NCI-H2227 treated with DMSO at 0.1 percent for 48 hours (cell line): ENCODE measurements around the gene COL27A1.

Experiments used
- DNase-seq: peaks from one replicate; lab custom pipeline; 2025; lab: John Stamatoyannopoulos, UW

The COL27A1 gene

GRCh38 chr9:114227288-114228015 lies 72.1 kb downstream of the COL27A1 start:
- no peak for DNase-seq

DNA sequence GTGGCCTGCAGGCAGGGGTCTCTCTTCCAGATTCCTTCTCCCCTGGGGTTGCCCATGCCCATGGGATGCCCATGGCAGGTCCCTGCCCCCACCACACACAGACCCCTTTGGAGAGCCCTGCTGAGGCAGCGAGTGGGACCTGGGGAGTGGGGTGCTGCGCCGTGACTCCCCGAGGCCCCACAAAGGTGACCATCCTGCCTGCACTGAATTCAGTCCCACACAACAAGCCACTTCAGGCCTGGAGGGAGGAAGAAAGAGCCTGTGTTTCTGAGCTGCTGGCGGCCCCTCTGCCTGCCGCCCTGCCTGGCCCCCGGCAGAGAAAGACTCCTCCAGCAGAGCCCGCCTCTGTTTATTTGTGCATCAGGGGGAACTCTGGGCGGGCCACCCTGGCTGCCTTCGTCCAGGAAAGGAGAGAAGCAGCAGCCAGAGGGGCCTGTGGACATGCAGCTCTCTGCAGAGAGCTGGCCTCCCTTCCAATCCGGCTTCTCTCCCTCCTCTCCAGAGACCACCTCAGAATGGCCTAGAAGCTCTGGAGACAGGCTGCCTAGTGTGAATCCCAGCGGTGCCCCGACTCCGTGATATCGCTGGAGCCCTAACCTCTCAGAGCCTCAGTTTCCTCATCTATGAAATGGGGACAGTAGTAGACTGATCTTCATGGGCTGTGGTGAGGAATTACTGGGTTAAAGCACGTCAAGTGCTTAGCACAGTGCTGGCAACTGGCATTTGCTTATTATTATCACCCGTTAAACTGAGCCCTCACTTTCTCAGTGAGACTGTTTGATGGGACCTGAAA lies 72.9 kb downstream of the COL27A1 start:
- no peak for DNase-seq

DNA sequence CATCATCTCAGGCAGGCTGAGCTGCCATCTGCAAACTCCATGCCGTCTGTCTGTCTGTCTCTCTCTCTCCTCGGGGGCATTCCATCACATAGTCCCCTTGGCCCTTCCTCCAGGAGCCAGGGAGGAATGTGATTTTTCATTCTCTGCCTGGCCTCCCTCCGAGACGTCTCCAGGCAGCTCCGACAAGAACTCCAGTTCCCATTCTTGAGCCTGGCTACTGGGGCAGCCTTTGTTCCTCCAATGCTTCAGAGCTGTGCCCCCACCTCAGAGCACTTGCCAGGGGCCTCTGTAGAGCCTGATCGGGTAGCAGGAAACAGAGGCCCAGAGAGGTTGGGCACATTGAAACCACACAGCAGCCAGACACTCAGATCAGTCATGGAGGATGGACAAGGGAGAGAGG lies 74.0 kb downstream of the COL27A1 start:
- DNase-seq, result no peak

DNA sequence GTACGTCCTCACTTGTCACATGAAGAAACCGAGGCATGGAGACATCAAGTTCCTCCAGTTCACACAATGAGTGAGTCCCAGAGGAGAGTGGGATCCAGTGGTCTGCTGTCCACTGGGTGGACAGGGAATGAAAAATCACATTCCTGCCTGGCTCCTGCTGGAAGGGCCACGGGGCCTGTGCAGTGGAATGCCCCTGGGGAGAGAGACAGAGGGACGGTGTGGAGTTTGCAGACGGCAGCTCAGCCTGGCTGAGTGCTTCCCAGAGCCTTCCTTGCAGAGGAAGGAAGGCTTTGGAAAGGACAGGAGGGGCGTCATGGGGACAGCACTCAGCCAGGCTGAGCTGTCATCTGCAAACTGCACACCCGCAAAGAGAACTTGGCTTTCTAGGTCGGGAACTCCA lies 74.7 kb downstream of the COL27A1 start:
- no peak for DNase-seq

DNA sequence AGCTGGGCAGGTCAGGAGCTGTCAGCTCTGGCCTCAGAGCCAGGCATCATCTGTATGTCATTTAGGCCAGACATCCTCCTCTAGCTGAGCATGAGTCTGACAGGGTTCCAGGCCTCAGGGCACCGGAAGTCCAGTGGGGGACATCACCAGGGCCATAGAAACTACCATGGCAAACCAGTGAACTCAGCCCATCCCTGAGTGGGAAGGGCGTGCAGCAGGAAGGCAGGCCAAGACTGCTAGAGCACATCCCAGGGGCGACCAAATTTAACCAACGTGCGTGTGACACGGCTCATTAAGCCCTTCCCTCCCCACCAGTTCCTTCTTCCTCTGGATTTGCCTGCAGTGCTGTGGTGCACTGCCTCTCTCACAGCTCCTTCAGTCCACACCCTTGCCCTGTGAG lies 75.9 kb downstream of the COL27A1 start:
- no peak for DNase-seq

DNA sequence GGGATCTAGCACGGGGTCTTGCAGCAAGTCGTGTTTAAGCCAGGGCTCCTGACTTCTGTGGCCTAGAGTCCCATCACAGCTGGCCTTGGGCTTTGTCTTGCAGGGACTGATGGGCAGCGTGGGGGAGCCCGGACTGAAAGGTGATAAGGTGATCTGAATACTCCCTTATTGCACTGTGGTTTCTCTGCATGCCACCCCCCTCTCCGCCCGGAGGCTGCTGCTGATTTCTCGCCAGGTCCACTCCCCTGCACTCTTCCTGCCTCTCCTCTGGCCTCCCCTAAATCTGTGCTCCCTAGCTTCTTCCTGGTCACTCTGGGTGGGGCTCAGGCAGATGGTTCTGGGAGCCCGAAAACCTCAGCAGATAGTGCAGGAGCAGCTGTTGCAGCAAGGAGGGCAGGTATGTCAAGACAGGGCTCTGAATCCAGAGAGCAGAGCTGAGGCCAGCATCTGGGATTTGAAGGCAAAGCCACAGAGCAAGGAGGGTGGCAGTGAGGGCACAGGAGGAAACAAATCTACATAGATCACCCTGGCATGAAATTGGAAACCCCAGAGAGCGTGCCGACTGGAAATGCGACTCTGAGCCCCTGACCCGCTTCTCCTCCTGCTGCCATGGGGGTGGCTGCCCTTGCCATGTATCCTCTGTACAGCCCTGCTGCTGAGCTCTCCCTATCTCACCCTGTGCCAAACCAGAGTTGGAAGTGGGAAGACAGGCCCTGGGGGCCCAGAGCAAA lies 76.5 kb downstream of the COL27A1 start:
- no peak for DNase-seq

- no peak for DNase-seq
Measured at GRCh38 chr9:114233491-114234185, 78.3 kb downstream of the COL27A1 start.

DNA sequence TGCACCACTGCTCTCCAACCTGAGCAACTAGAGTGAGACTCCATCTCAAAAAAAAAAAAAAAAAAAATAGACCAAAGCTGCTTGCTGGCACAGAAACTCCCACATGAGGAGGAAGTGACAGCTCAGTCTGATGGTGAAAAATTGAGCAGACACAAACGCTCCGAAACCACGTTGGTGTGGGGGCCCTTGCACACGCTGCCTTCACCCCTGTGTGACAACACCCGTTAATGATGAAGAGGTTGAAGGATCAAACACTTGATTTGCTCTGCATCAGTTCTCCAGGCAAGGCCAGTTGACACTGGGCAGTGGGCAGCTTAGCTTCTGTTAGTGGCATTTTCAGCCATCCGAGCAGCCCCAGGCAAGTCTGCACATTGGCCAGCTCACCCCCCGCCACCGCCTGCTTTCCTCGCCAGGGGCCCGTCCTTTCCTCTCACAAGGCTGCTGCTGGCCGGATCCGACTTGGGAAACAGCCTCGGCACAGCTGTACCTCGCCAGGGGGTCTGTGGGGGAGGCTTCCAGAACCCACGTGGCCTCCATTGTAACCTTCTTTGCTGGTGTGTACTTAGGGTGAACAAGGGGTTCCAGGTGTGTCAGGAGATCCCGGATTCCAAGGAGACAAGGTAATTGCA lies 79.8 kb downstream of the COL27A1 start:
- no peak for DNase-seq

DNA sequence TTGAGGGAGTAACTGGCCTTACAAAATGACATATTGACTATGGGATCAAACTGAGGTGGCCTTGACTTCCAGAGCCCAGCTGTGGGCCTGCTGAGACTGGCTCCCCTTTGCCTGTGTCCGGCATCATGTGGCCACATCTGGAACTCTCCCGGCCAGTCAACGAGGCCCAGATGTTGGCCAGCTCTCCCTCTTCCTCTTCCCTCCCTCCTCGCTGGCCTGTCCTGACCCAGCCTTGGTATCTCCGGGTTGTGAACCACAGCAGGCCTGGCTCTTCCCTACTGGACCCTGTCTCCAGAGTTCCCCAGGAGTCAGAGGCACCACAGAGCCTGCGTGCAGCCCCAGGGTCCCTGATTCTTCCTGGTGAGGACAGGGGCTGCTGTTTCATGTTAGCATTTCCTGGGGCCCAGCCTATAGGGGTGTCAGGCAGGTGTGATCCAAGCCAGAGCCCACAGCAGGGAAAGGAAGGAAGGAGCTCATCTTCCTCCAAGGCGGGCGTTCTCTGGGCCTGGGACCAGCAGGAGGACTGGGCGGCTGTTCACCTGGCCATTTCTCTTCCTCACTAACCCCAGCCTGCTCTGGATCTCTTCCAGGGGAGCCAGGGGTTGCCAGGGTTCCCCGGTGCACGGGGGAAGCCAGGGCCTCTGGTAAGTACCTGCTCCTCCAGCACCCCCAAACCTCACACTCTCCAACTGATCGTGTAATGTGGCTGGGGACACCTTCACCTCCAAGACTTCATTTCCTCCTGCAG lies 81.2 kb downstream of the COL27A1 start:
- no peak for DNase-seq

DNA sequence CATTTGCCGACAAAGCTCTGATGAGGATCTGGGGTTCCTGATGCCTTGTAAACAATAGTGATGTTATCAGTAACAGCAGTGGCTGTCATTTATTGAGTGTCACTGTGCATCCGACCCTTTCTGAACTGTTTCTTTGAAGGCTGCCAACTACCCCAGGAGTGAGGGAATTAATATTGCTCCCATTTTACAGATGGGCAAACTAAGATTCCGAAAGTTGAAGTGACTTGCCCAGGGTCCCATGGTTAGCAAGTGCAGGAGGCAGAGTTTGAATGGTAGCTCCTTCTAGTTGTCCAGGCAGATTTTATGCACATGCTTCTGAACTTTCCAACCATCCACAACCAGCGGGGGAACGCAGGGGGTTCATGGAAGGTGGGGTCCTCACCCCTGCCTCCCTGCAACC lies 81.9 kb downstream of the COL27A1 start:
- DNase-seq, result no peak

- no peak for DNase-seq
Measured at GRCh38 chr9:114237781-114238180, 82.4 kb downstream of the COL27A1 start.

DNA sequence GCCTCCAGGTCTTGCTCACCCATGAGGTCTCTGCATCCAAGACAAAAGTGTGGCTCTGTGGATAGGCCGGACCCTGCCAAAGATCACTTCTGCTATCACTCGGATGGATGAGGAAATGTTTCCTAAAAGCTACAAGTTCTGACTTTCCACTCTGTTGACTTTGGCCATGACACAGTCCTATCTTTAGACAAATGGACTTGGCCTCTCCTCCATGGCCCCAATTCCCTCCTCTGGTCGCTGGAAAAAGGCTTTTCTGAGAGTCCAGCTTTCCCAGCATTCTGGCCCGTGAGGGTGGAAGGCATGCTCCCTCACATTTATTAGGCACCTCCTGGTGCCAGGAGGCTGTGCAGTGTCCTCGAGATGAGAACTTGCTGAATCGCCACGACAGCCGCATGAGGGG lies 83.1 kb downstream of the COL27A1 start:
- DNase-seq, result no peak

DNA sequence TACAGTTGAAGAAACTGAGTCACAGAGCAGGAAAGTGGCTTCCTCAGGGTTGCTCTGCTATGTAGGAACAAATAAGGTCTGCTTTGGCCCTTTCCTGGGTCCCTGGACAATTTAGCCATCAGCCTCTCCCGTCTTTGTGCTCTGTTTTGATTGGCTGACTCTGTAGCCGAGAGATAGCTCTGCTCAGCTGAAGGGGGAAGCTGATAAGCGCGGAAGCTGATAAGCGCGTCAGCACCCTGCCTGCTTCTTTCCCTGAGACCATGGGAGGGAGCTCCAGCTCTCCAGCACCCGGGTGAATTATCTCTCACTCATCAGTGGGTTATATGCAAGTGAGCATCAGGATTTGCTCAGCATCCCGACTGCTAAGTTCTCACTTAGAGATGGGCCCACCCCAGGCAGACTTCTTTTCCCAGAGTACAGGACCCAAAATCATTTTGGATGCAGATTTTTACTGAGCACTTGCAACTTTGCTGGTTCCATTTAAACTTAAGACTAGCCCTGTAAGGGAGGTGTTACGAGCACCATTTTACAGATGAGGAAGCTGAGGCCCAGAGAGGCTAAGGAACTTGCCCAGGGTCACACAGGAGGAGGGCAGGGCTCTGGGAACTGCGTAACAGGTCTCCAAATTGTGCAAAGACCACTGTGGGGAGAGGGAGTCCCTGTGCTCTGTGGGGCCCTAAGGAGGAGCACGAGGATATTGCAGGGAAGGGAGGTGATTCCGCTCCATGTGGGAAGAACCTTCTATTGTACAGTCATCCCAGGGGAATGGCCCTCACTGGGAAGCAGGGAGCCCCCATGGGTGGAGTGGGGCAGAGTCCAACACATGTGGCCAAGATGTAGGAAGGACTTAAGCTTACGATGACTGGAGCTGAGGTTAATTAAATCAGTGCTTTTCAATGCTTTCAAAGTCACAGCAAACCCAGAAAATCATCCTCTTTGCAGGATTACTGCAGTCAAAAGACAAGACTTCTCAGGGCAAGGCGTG lies 83.8 kb downstream of the COL27A1 start:
- DNase-seq, result no peak

DNA sequence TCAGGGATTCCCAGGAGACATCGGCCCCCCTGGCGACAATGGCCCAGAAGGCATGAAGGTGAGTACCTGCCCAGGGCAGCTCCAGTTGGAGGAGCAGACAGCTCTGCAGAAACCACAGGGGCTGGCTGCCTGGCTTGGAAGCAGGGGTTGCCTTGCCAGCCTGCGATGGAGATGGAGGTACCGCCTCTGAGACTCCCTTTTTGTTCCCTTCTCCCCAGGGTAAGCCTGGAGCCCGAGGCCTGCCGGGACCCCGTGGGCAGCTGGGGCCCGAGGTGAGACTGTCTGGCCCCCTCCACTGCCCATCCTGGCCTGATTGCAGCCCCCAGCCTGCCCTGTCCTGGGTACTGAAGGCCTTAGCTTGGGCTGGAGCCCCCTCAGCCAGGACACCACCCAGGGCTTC lies 84.9 kb downstream of the COL27A1 start:
- DNase-seq, result no peak

- DNase-seq, result no peak
Measured at GRCh38 chr9:114240647-114241558, 85.6 kb downstream of the COL27A1 start.

DNA sequence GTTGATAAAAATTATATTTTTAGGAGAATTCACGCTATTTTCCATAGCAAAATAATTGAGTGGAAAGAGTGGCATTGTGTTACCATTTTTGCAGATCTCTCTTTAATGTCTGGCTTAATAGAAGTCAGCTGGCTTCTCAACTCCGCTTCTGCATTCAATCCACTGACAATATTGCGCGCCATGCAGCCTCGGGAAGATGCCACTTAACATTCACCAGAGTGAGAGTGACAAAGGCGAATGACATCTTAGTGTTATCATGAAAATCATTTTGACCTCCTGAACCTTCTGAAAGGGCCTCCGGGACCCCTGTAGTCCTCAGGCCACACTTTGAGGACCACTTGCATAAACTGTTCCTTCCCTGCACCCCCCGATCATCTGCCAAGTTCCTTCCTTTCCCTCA lies 87.5 kb downstream of the COL27A1 start:
- no peak for DNase-seq

- no peak for DNase-seq
Measured at GRCh38 chr9:114243240-114243639, 87.9 kb downstream of the COL27A1 start.

DNA sequence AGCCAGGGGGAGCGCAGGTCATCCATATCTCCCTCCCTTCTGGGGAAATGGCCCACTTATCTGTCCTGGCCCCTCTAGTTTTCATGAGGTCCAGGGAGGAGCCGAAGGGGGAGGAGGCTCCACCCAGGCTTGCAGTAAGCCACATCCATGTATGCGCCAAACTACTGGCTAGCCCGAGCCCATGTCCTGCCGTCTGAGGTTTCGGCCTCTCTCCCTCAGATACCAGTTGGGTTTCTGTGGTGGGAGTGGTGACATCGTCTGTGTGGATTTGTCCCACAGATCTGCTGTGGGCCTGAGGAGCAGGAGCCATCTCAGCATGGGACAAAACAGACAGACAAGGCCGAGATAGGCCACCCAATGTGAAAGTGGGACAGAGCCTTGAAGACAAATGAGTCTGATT lies 89.2 kb downstream of the COL27A1 start:
- no peak for DNase-seq

- DNase-seq, result no peak
Measured at GRCh38 chr9:114246558-114246957, 91.2 kb downstream of the COL27A1 start.
